MM.1S (cell line): ENCODE data around the gene EDEM1.

ENCODE experiments used
- EZH2 ChIP-seq: fragments of 300-600 bp; sonication (generic); optimal IDR thresholded peaks from 2 replicates; pipeline ENCODE3; 2017; ENCODE audit warnings: low read depth, mild to moderate bottlenecking, antibody characterized with exemption, low read length, mixed read lengths
- TF ChIP-seq, protein P1 (sequence below): fragments of 300-600 bp; sonication (generic); IDR thresholded peaks from 2 replicates; pipeline ENCODE4 v1.5.1; 2016; ENCODE audit warnings: antibody characterized with exemption, low read length, mixed read lengths

DNA sequence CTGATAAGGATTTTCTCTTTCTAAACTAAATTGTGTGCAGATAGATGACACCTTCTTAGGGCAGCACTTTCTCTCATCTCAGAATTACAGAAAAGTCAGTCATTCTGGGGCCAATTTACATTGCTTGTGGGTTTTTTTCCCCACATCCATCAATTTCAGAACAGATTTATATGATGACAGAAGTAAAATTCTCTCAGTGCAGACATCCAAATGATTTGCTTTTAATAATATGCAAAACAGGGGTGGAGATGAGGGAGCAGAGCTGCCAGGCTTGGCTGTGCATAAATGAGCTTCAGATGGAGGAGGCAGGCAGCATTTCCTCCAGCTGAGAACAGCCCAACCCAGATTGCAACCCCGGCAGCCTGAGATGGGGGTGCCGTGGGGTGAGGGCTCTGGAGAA, 44.0 kb downstream of the EDEM1 start:
- TF ChIP-seq, protein P1, sequence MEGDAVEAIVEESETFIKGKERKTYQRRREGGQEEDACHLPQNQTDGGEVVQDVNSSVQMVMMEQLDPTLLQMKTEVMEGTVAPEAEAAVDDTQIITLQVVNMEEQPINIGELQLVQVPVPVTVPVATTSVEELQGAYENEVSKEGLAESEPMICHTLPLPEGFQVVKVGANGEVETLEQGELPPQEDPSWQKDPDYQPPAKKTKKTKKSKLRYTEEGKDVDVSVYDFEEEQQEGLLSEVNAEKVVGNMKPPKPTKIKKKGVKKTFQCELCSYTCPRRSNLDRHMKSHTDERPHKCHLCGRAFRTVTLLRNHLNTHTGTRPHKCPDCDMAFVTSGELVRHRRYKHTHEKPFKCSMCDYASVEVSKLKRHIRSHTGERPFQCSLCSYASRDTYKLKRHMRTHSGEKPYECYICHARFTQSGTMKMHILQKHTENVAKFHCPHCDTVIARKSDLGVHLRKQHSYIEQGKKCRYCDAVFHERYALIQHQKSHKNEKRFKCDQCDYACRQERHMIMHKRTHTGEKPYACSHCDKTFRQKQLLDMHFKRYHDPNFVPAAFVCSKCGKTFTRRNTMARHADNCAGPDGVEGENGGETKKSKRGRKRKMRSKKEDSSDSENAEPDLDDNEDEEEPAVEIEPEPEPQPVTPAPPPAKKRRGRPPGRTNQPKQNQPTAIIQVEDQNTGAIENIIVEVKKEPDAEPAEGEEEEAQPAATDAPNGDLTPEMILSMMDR = no peak
- TF ChIP-seq EZH2 = no peak
